IMR-90 (cell line): Measurements from ENCODE around the gene FMN1. TPM values are rescaled to one million over a fixed set of nuclear protein-coding genes. Genes with fewer than 3 reads are reported as not detected.

ENCODE experiments used
- ATAC-seq: fragments of 200-7000 bp; cut with Tn5 transposase; 2 replicates; pipeline ENCODE4 v1.9.1; 2020; ENCODE audit warnings: low read depth, mild to moderate bottlenecking, moderate library complexity
- BruUV-seq: library from RNA; stranded (reverse); fragments of 400-500 nt; replicated peaks from 2 replicates; lab custom pipeline; 2021; lab: Mats Ljungman, UMichigan
- CTCF ChIA-PET: fragments of 300-600 bp; formaldehyde crosslinking; extraction: SDS; loops from one replicate; lab custom pipeline; 2021; ENCODE audit warnings: antibody characterized with exemption; lab: Yijun Ruan, JAX
- POLR2A ChIA-PET: fragments of 300-600 bp; sonication (Branson Sonifier 250); formaldehyde crosslinking; loops from one replicate; lab custom pipeline; 2022; ENCODE audit warnings: antibody characterized with exemption; ENCODE audit not compliant: unreplicated experiment; lab: Charles Lee
- DNase-seq: peaks from one replicate; pipeline ENCODE4 v3.0.0; 2013
- H2AFZ ChIP-seq: replicated peaks from 2 replicates; pipeline ENCODE3; 2013; ENCODE audit warnings: low read length, mild to moderate bottlenecking; ENCODE audit not compliant: poor library complexity
- H2AK5ac ChIP-seq: 2 replicates; pipeline ENCODE4 v1.6.1; 2013; ENCODE audit warnings: low read depth, low read length, inconsistent platforms
- H2AK9ac ChIP-seq: replicated peaks from 2 replicates; pipeline ENCODE3; 2013; ENCODE audit warnings: mild to moderate bottlenecking, low read depth, low read length, moderate library complexity; ENCODE audit not compliant: poor library complexity
- H2BK120ac ChIP-seq: 2 replicates; pipeline ENCODE4 v1.6.1; 2013; ENCODE audit warnings: low read depth, low read length, inconsistent platforms
- H2BK15ac ChIP-seq: 3 replicates; pipeline ENCODE4 v1.6.1; 2013; ENCODE audit warnings: low read depth, low read length, inconsistent platforms
- H2BK20ac ChIP-seq: 2 replicates; pipeline ENCODE4 v1.6.1; 2013; ENCODE audit warnings: low read depth, mild to moderate bottlenecking, inconsistent platforms, low read length, moderate library complexity
- H2BK5ac ChIP-seq: 2 replicates; pipeline ENCODE4 v1.6.1; 2013; ENCODE audit warnings: mild to moderate bottlenecking, low read depth, low read length, inconsistent platforms; ENCODE audit not compliant: poor library complexity, severe bottlenecking
- H3K14ac ChIP-seq: replicated peaks from 2 replicates; pipeline ENCODE4 v1.6.1; 2013; ENCODE audit warnings: low read depth, low read length, inconsistent platforms
- H3K18ac ChIP-seq: 2 replicates; pipeline ENCODE4 v1.6.1; 2013; ENCODE audit warnings: low read depth, low read length, control low read depth
- H3K23ac ChIP-seq: 2 replicates; pipeline ENCODE4 v1.6.1; 2013; ENCODE audit warnings: low read depth, low read length, inconsistent platforms
- H3K27ac ChIP-seq: 2 replicates; pipeline ENCODE4 v1.5.1; 2013; ENCODE audit warnings: mild to moderate bottlenecking, control low read depth, low read length; ENCODE audit not compliant: insufficient read depth
- H3K27me3 ChIP-seq: 2 replicates; pipeline ENCODE4 v1.6.1; 2013; ENCODE audit warnings: low read length; ENCODE audit not compliant: control insufficient read depth, insufficient read depth
- H3K36me3 ChIP-seq: 2 replicates; pipeline ENCODE4 v1.6.1; 2013; ENCODE audit warnings: low read length, mixed read lengths; ENCODE audit not compliant: control insufficient read depth, insufficient read depth
- H3K4ac ChIP-seq: 2 replicates; pipeline ENCODE4 v1.6.1; 2013; ENCODE audit warnings: low read depth, low read length, inconsistent platforms
- H3K4me1 ChIP-seq: 2 replicates; pipeline ENCODE4 v1.6.1; 2013; ENCODE audit warnings: low read length, mixed read lengths; ENCODE audit not compliant: control insufficient read depth, insufficient read depth
- H3K4me2 ChIP-seq: 2 replicates; pipeline ENCODE4 v1.6.1; 2013; ENCODE audit warnings: low read depth, mild to moderate bottlenecking, control low read depth, low read length, moderate library complexity
- H3K4me3 ChIP-seq: 2 replicates; pipeline ENCODE4 v1.5.1; 2013; ENCODE audit warnings: low read depth, mild to moderate bottlenecking, control low read depth, low read length, moderate library complexity; ENCODE audit not compliant: insufficient read depth
- H3K56ac ChIP-seq: 2 replicates; pipeline ENCODE4 v1.6.1; 2013; ENCODE audit warnings: low read length, inconsistent platforms; ENCODE audit not compliant: insufficient read depth; ENCODE audit errors: extremely low read depth
- H3K79me1 ChIP-seq, 2 experiments: 2 replicates each; pipeline ENCODE4 v1.6.1; 2013; ENCODE audit warnings: low read length in 2 of 2, inconsistent platforms in 1 of 2, low read depth in 1 of 2
- H3K9ac ChIP-seq: 2 replicates; pipeline ENCODE4 v1.6.1; 2013; ENCODE audit warnings: low read depth, low read length, control low read depth
- H3K9me1 ChIP-seq: 2 replicates; pipeline ENCODE4 v1.6.1; 2013; ENCODE audit warnings: low read length, inconsistent platforms; ENCODE audit not compliant: insufficient read depth
- H3K9me3 ChIP-seq: 2 replicates; pipeline ENCODE4 v1.6.1; 2013; ENCODE audit warnings: low read length; ENCODE audit not compliant: control insufficient read depth, insufficient read depth
- H4K20me1 ChIP-seq: 2 replicates; pipeline ENCODE4 v1.6.1; 2013; ENCODE audit warnings: low read length, inconsistent platforms; ENCODE audit not compliant: insufficient read depth
- H4K5ac ChIP-seq: 2 replicates; pipeline ENCODE4 v1.6.1; 2013; ENCODE audit warnings: mild to moderate bottlenecking, low read depth, low read length, control low read depth
- H4K8ac ChIP-seq, 2 experiments: 2 replicates each; pipeline ENCODE4 v1.6.1; 2013; ENCODE audit warnings: low read depth in 2 of 2, low read length in 2 of 2, control low read depth in 1 of 2, inconsistent platforms in 1 of 2
- H4K91ac ChIP-seq: 2 replicates; pipeline ENCODE4 v1.6.1; 2013; ENCODE audit warnings: low read depth, low read length, inconsistent platforms; ENCODE audit not compliant: insufficient read depth
- BHLHE40 ChIP-seq: fragments of 150-350 bp; IDR thresholded peaks from 2 replicates; pipeline ENCODE4 v1.6.1; 2016; ENCODE audit warnings: mild to moderate bottlenecking, low read depth, low read length
- CHD1 ChIP-seq: IDR thresholded peaks from 2 replicates; pipeline ENCODE4 v1.6.1; 2012; ENCODE audit warnings: low read depth, low read length, improper control_type of control experiment
- MXI1 ChIP-seq: IDR thresholded peaks from 2 replicates; pipeline ENCODE4 v1.6.1; 2012; ENCODE audit warnings: low read depth, mild to moderate bottlenecking, low read length, moderate library complexity, borderline replicate concordance
- NFE2L2 ChIP-seq: fragments of 150-350 bp; IDR thresholded peaks from 2 replicates; pipeline ENCODE4 v1.6.1; 2016; ENCODE audit warnings: low read depth, mild to moderate bottlenecking, low read length
- POLR2A ChIP-seq: IDR thresholded peaks from 2 replicates; pipeline ENCODE4 v1.6.1; 2012; ENCODE audit warnings: mild to moderate bottlenecking, low read depth, low read length
- RCOR1 ChIP-seq: IDR thresholded peaks from 2 replicates; pipeline ENCODE4 v1.6.1; 2012; ENCODE audit warnings: mild to moderate bottlenecking, low read length, improper control_type of control experiment; ENCODE audit not compliant: insufficient replicate concordance
- WGBS, 2 experiments: methylation state at CpG; one replicate each; pipeline versions ENCODE4 v1.1.5 to v1.1.7; 2013; ENCODE audit warnings: missing lambda C conversion rate in 2 of 2; ENCODE audit not compliant: insufficient read length in 1 of 2; ENCODE audit errors: extremely low coverage in 2 of 2; 5-methylcytosine and 5-hydroxymethylcytosine counted together
- dilution Hi-C: fragments of 300-500 bp; cut with HindIII; formaldehyde crosslinking; loops from one replicate; pipeline ENCODE4 v1.14.3; 2018; ENCODE audit warnings: low sequenced_read_pairs; ENCODE audit not compliant: unreplicated experiment
- in situ Hi-C: fragments of 300-500 bp; cut with MboI; formaldehyde crosslinking; loops from 3 replicates; pipeline ENCODE4 v1.14.3; 2019; ENCODE audit warnings: low sequenced_read_pairs, inconsistent platforms, mixed read lengths
- intact Hi-C: fragments of 100-400 bp; cut with micrococcal nuclease; formaldehyde crosslinking; loops from 2 replicates; pipeline ENCODE4 v1.10.0; 2022
- polyA plus RNA-seq, 3 experiments: library from polyadenylated mRNA; depleted of rRNA; stranded (reverse); fragments of >200 nt; gene quantifications; 2 replicates each; pipeline ENCODE4 v1.2.3, GENCODE V29; 2012; ENCODE audit warnings: low replicate concordance in 1 of 3
- total RNA-seq: library from RNA; depleted of rRNA; stranded (reverse); fragments of >200 nt; gene quantifications from 2 replicates; pipeline ENCODE4 v1.2.3, GENCODE V29; 2012
- TF ChIP-seq, protein P1 (sequence below): fragments of 150-350 bp; IDR thresholded peaks from 2 replicates; pipeline ENCODE4 v1.6.1; 2016; ENCODE audit warnings: low read depth, mild to moderate bottlenecking, low read length, moderate library complexity, borderline replicate concordance

The FMN1 gene
- total and polyA plus RNA-seq, 2 of the 4 experiments (the other 2 are of a cell fraction): 7.3 to 17.6 TPM

GRCh38 chr15:32781781-32782180 is 412.7 kb downstream of the FMN1 start:
- ATAC-seq (no peak), DNase-seq (no peak)
- Histone ChIP-seq H2BK20ac (no peak overlapping the region; the same call in 1 of the 2 replicates), H2AFZ (no peak overlapping the region), H2AK9ac (no peak overlapping the region), H3K27ac (no peak overlapping the region), H4K5ac (no peak overlapping the region), H3K79me1 (peaks cover 17 to 46% of the 10 kb centered on the region in 2 experiments; a peak in 3 of 4 replicates), H3K14ac (no peak overlapping the region; the same call in 1 of the 2 replicates), H3K9me3 (peaks cover 2% of the 10 kb centered on the region; the same call in 1 of the 2 replicates), H3K23ac (no peak overlapping the region), H3K4ac (no peak overlapping the region), H3K4me3 (no peak overlapping the region), H2BK5ac (peak overlapping the region; percentile 5), H3K4me1 (peaks cover 3% of the 10 kb centered on the region; the same call in 1 of the 2 replicates), H3K9me1 (no peaks in the 10 kb centered on the region), H3K4me2 (no peak overlapping the region), H3K27me3 (no peaks in the 10 kb centered on the region), H3K36me3 (no peaks in the 10 kb centered on the region; the same call in 1 of the 2 replicates), H3K56ac (no peak overlapping the region), H4K20me1 (no peaks in the 10 kb centered on the region), H3K9ac (no peak overlapping the region), H3K18ac (no peak overlapping the region; the same call in 1 of the 2 replicates), H4K8ac (0 out of 4 replicates have a peak overlapping the region, but pooled peaks have one; percentile 6 to 22), H2AK5ac (no peak overlapping the region), H2BK120ac (peak overlapping the region; percentile 38; the same call in 1 of the 2 replicates), H2BK15ac (0 out of 3 replicates have a peak overlapping the region, but pooled peaks have one; percentile 49), H4K91ac (no peak overlapping the region)
- TF ChIP-seq BHLHE40 (no peak), MXI1 (no peak), CHD1 (no peak), NFE2L2 (no peak), POLR2A (no peak), RCOR1 (no peak)
- TF ChIP-seq, protein P1, sequence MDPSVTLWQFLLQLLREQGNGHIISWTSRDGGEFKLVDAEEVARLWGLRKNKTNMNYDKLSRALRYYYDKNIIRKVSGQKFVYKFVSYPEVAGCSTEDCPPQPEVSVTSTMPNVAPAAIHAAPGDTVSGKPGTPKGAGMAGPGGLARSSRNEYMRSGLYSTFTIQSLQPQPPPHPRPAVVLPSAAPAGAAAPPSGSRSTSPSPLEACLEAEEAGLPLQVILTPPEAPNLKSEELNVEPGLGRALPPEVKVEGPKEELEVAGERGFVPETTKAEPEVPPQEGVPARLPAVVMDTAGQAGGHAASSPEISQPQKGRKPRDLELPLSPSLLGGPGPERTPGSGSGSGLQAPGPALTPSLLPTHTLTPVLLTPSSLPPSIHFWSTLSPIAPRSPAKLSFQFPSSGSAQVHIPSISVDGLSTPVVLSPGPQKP: no peak
- in situ Hi-C loops (no loop called here), intact Hi-C loops (no loop called here), dilution Hi-C loops (no loop called here)
- BruUV-seq: no TSS peak
- WGBS, 2 experiments: 83% methylated on average over 1 of the region's 3 CpGs; no CpG with 5 or more reads in 1 of the 2 experiments
- CTCF ChIA-PET: no interaction called here
- POLR2A ChIA-PET: interaction anchor here (0.5 kb wide), 1 partner anchor 12 kb away, joined by 3 read pairs; no protein-coding TSS in a partner anchor
